ENCODE data around the gene HPCAL1. TPM values are rescaled to one million over a fixed set of nuclear protein-coding genes. Genes with fewer than 3 reads are reported as not detected.

The HPCAL1 gene
- total and polyA plus RNA-seq, 3 donors from 2014 or later = 99.5 to 263 (median 215) TPM

GRCh38 chr2:10282611-10283105 lies 20.0 kb upstream of the HPCAL1 start:
- TF ChIP-seq CTCF (IDR thresholded peaks at IDR 0.05) (no peak), POLR2A (IDR thresholded peaks at IDR 0.05) (no peak)
- WGBS, 2 donors = 83 to 88% methylated on average over 6 of the region's 6 CpGs
- peaks cover 23% of the 10 kb centered on the region for H3K4me1 ChIP-seq
- no peaks in the 10 kb centered on the region for H3K9me3 ChIP-seq
- H3K27me3 ChIP-seq = no peaks in the 10 kb centered on the region
- no peak overlapping the region for H3K4me3 ChIP-seq
- no peak for DNase-seq
- intact Hi-C loops (cut with DNase I; ENCODE audit: low total_unique reads) = no loop called here
- H3K36me3 ChIP-seq (ENCODE audit: low read depth, missing control alignments) = no peaks in the 10 kb centered on the region
- no peak overlapping the region for H3K27ac ChIP-seq

GRCh38 chr2:10283106-10284062 lies 19.3 kb upstream of the HPCAL1 start:
- no peaks in the 10 kb centered on the region for H3K9me3 ChIP-seq
- no peak overlapping the region for H3K27ac ChIP-seq
- intact Hi-C loops (cut with DNase I; ENCODE audit: low total_unique reads) = no loop called here
- H3K4me3 ChIP-seq = no peak overlapping the region
- no peak for DNase-seq
- WGBS, 2 donors = 91 to 96% methylated on average over 5 to 16 of the region's 16 CpGs
- TF ChIP-seq POLR2A (IDR thresholded peaks at IDR 0.05) (no peak), CTCF (IDR thresholded peaks at IDR 0.05) (no peak)
- no peaks in the 10 kb centered on the region for H3K36me3 ChIP-seq (ENCODE audit: low read depth, missing control alignments)
- peaks cover 19% of the 10 kb centered on the region for H3K4me1 ChIP-seq
- no peaks in the 10 kb centered on the region for H3K27me3 ChIP-seq

GRCh38 chr2:10284108-10284870 lies 18.4 kb upstream of the HPCAL1 start:
- intact Hi-C loops (cut with DNase I; ENCODE audit: low total_unique reads) = no loop called here
- no peak for DNase-seq
- Histone ChIP-seq H3K9me3 (no peaks in the 10 kb centered on the region), H3K36me3 (ENCODE audit: low read depth, missing control alignments) (no peaks in the 10 kb centered on the region), H3K27me3 (no peaks in the 10 kb centered on the region), H3K4me3 (no peak overlapping the region), H3K4me1 (peaks cover 11% of the 10 kb centered on the region), H3K27ac (no peak overlapping the region)
- TF ChIP-seq POLR2A (IDR thresholded peaks at IDR 0.05) = no peak
- no peak for TF ChIP-seq CTCF (IDR thresholded peaks at IDR 0.05)
- 88 to 94% methylated on average over 8 to 16 of the region's 16 CpGs for WGBS, 2 donors

GRCh38 chr2:10285191-10285555 lies 17.5 kb upstream of the HPCAL1 start:
- 73 to 75% methylated on average over 4 to 5 of the region's 5 CpGs for WGBS, 2 donors
- H3K4me3 ChIP-seq = no peak overlapping the region
- no peak overlapping the region for H3K27ac ChIP-seq
- peaks cover 11% of the 10 kb centered on the region for H3K4me1 ChIP-seq
- H3K36me3 ChIP-seq (ENCODE audit: low read depth, missing control alignments) = no peaks in the 10 kb centered on the region
- H3K9me3 ChIP-seq = no peaks in the 10 kb centered on the region
- no peaks in the 10 kb centered on the region for H3K27me3 ChIP-seq
- intact Hi-C loops (cut with DNase I; ENCODE audit: low total_unique reads) = no loop called here
- no peak for DNase-seq
- TF ChIP-seq CTCF (IDR thresholded peaks at IDR 0.05) (no peak), POLR2A (IDR thresholded peaks at IDR 0.05) (no peak)

Data from testis (tissue), 3 donors.